Measurements from ENCODE around the gene PRKG1. TPM values are rescaled to one million over a fixed set of nuclear protein-coding genes. Genes with fewer than 3 reads are reported as not detected.
A peak's percentile ranks its signal among the peaks of the same experiment; 100 is the strongest.

Gene PRKG1
- polyA plus RNA-seq, 3 donors, result not detected

DNA sequence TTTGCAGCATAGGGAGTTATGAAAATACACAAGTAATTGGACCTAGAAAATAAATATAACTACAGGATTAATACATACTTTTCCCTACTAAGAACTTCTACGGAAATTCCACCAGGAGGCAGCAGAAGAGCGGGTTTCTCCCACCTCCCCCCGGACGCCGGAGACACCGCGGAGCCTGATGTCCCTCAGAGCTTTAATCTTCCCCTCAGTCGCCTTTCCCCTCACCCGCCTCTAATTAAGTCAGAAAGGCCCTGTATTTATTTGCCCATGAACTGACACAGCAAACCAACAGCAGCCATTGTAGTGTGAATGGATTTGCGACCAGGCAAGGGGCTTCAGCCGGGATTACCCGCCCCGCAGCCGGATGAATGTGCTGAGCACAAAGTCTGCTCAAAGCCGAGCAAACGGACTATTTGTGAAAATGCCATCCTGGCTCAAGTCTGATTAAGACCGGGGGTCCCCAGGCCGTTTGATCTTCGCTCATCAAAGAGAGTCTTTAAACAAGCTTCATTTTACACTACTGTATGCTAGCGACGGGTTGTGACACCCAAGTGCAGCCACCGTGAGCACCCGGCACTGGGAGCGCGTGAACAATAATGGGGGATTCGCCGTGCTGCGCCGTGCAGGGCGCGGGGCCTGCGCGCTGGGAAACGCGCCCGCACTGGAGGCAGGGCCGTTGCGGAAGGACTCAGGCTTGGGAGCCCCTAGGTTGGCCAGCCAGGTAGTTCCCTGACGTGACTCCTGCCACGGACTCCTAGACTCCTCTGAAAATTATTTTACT lies 1234.2 kb downstream of the PRKG1 start:
- no peaks in the 10 kb centered on the region for H3K36me3 ChIP-seq (replicated peaks in 1 of 2; ENCODE audit: control insufficient read depth in 1 of 2, insufficient read depth in 2 of 2, low read length in 2 of 2)
- TF ChIP-seq CTCF (IDR thresholded peaks at IDR 0.05), result peak; percentile 35
- peak overlapping the region in 1 of 3 experiments; percentile 50 for H3K4me3 ChIP-seq (replicated peaks in 1 of 3; ENCODE audit: low read depth in 2 of 3, low read length in 3 of 3)
- no peak for DNase-seq
- Mint-ChIP-seq H3K4me1 (peaks cover 13% of the 10 kb centered on the region), H3K27me3 (ENCODE audit: low read depth in 3 of 3) (peaks cover 41 to 50% (median 44%) of the 10 kb centered on the region in 3 donors), H3K4me3 (peak overlapping the region; percentile 44 to 86), H3K9me3 (no peaks in the 10 kb centered on the region), H3K36me3 (no peaks in the 10 kb centered on the region), H3K27ac (no peak overlapping the region)
- intact Hi-C loops (cut with micrococcal nuclease), result no loop called here
- H3K4me2 ChIP-seq (replicated peaks; ENCODE audit: extremely low read depth, low read length, poor library complexity, severe bottlenecking), result peak overlapping the region; percentile 53
- peaks cover 0 to 7% of the 10 kb centered on the region in 2 donors for H3K4me1 ChIP-seq (ENCODE audit: control insufficient read depth in 1 of 2, insufficient read depth in 2 of 2, low read length in 2 of 2)
- peaks cover 43 to 61% of the 10 kb centered on the region in 2 donors for H3K27me3 ChIP-seq (ENCODE audit: control insufficient read depth in 2 of 2, insufficient read depth in 2 of 2, low read length in 2 of 2)
- H3K79me2 ChIP-seq (ENCODE audit: insufficient read depth, low read length), result no peaks in the 10 kb centered on the region
- H2AFZ ChIP-seq (ENCODE audit: insufficient read depth, low read depth, low read length, poor library complexity, severe bottlenecking), result peak overlapping the region; percentile 42
- H4K20me1 ChIP-seq (ENCODE audit: insufficient read depth, low read length), result no peaks in the 10 kb centered on the region
- H3K9me3 ChIP-seq (replicated peaks in 1 of 2; ENCODE audit: control insufficient read depth in 1 of 2, insufficient read depth in 1 of 2, low read length in 2 of 2), result no peaks in the 10 kb centered on the region
- no peak overlapping the region for H3K9ac ChIP-seq (ENCODE audit: insufficient read depth, low read length, poor library complexity, severe bottlenecking)
- whole genome bisulfite sequencing (ENCODE audit: insufficient coverage), result 4% methylated on average over 27 of the region's 40 CpGs
- H3K27ac ChIP-seq (ENCODE audit: low read depth in 1 of 2, low read length in 2 of 2), result no peak overlapping the region

DNA sequence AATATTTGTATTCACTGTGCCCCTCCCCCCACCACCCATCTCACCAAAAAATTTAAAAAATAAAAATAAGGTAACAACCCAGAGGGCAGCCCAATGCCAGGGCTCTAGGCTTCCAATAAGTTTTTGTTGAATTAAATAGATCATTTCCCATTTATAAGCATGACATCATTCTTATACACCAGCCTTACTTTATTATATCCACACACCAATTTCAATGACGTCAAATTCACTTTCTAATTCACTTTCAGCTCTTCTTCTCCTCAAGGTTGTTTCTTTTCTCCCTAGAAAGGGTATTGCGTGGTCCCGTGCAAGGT lies 1238.6 kb downstream of the PRKG1 start:
- Histone ChIP-seq H4K20me1 (ENCODE audit: insufficient read depth, low read length) (no peaks in the 10 kb centered on the region), H3K9ac (ENCODE audit: insufficient read depth, low read length, poor library complexity, severe bottlenecking) (no peak overlapping the region), H3K36me3 (replicated peaks in 1 of 2; ENCODE audit: control insufficient read depth in 1 of 2, insufficient read depth in 2 of 2, low read length in 2 of 2) (no peaks in the 10 kb centered on the region), H3K4me2 (replicated peaks; ENCODE audit: extremely low read depth, low read length, poor library complexity, severe bottlenecking) (no peak overlapping the region), H3K27me3 (ENCODE audit: control insufficient read depth in 2 of 2, insufficient read depth in 2 of 2, low read length in 2 of 2) (peaks cover 64 to 83% of the 10 kb centered on the region in 2 donors), H3K79me2 (ENCODE audit: insufficient read depth, low read length) (no peaks in the 10 kb centered on the region), H2AFZ (ENCODE audit: insufficient read depth, low read depth, low read length, poor library complexity, severe bottlenecking) (no peak overlapping the region), H3K9me3 (replicated peaks in 1 of 2; ENCODE audit: control insufficient read depth in 1 of 2, insufficient read depth in 1 of 2, low read length in 2 of 2) (peaks cover 0 to 8% of the 10 kb centered on the region in 2 donors), H3K27ac (ENCODE audit: low read depth in 1 of 2, low read length in 2 of 2) (no peak overlapping the region), H3K4me1 (ENCODE audit: control insufficient read depth in 1 of 2, insufficient read depth in 2 of 2, low read length in 2 of 2) (peaks cover 0 to 15% of the 10 kb centered on the region in 2 donors), H3K4me3 (replicated peaks in 1 of 3; ENCODE audit: low read depth in 2 of 3, low read length in 3 of 3) (no peak overlapping the region)
- Mint-ChIP-seq H3K4me1 (peaks cover 27% of the 10 kb centered on the region), H3K9me3 (peaks cover 0 to 6% (median 2%) of the 10 kb centered on the region in 7 donors), H3K27me3 (ENCODE audit: low read depth in 3 of 3) (peaks cover 66 to 73% (median 66%) of the 10 kb centered on the region in 3 donors), H3K36me3 (peaks cover 2 to 6% of the 10 kb centered on the region in 2 donors), H3K4me3 (peak overlapping the region in 1 of 2 donors; percentile 91), H3K27ac (no peak overlapping the region)
- no CpG with 5 or more reads among the region's 3 CpGs for WGBS (ENCODE audit: insufficient coverage)
- intact Hi-C loops (cut with micrococcal nuclease), result no loop called here
- DNase-seq, result no peak
- TF ChIP-seq CTCF (IDR thresholded peaks at IDR 0.05), result no peak
